RWPE2 (cell line): ENCODE results near the gene ACRBP.

Experiments used
- ATAC-seq: fragments of 200-7000 bp; cut with Tn5 transposase; 3 replicates; pipeline ENCODE4 v1.9.1; 2021; ENCODE audit warnings: low read depth
- DNase-seq: peaks from one replicate; pipeline ENCODE4 v3.0.0-alpha.2; 2020; ENCODE audit warnings: low spot score
- H3K27ac ChIP-seq: fragments of 450-650 bp; 2 replicates; pipeline ENCODE4 v1.5.1; 2017; ENCODE audit warnings: mild to moderate bottlenecking; ENCODE audit not compliant: poor library complexity, severe bottlenecking
- H3K27me3 ChIP-seq: fragments of 250-450 bp; sonication (Bioruptor Pico); 2 replicates; pipeline ENCODE4 v1.5.1; 2021; ENCODE audit warnings: mild to moderate bottlenecking, moderate library complexity; ENCODE audit not compliant: insufficient read depth, poor library complexity, severe bottlenecking
- H3K36me3 ChIP-seq: fragments of 250-450 bp; sonication (Bioruptor Pico); 2 replicates; pipeline ENCODE4 v1.5.1; 2020; ENCODE audit warnings: low read depth, mild to moderate bottlenecking, moderate library complexity
- H3K4me1 ChIP-seq: fragments of 250-450 bp; sonication (Bioruptor Pico); 2 replicates; pipeline ENCODE4 v1.5.1; 2021; ENCODE audit warnings: mild to moderate bottlenecking, moderate library complexity; ENCODE audit not compliant: insufficient read depth, poor library complexity, severe bottlenecking
- H3K4me3 ChIP-seq: fragments of 250-450 bp; sonication (Bioruptor Pico); 2 replicates; pipeline ENCODE4 v1.5.1; 2021; ENCODE audit warnings: mild to moderate bottlenecking, moderate library complexity; ENCODE audit not compliant: severe bottlenecking
- H3K9me3 ChIP-seq: fragments of 250-450 bp; sonication (Bioruptor Pico); 2 replicates; pipeline ENCODE4 v1.5.1; 2021; ENCODE audit warnings: mild to moderate bottlenecking, moderate library complexity; ENCODE audit not compliant: severe bottlenecking
- CTCF ChIP-seq: fragments of 450-650 bp; IDR thresholded peaks from one replicate; pipeline ENCODE4 v1.5.1; 2017; ENCODE audit warnings: mild to moderate bottlenecking, moderate library complexity; ENCODE audit not compliant: poor library complexity, severe bottlenecking

ACRBP gene

GRCh38 chr12:6612652-6613014, 34.6 kb downstream of the ACRBP start:
- Histone ChIP-seq H3K4me1 (peaks cover 24% of the 10 kb centered on the region), H3K36me3 (no peaks in the 10 kb centered on the region), H3K9me3 (no peaks in the 10 kb centered on the region), H3K27me3 (no peaks in the 10 kb centered on the region), H3K4me3 (no peak overlapping the region), H3K27ac (peak overlapping the region; percentile 69)
- ATAC-seq (no peak), DNase-seq (no peak)
- TF ChIP-seq CTCF, result no peak

- ATAC-seq (no peak), DNase-seq (no peak)
- H3K4me3 ChIP-seq, result no peak overlapping the region
- peaks cover 24% of the 10 kb centered on the region for H3K4me1 ChIP-seq
- H3K27ac ChIP-seq, result peak overlapping the region; percentile 69
- no peaks in the 10 kb centered on the region for H3K36me3 ChIP-seq
- no peaks in the 10 kb centered on the region for H3K9me3 ChIP-seq
- TF ChIP-seq CTCF, result no peak
- no peaks in the 10 kb centered on the region for H3K27me3 ChIP-seq
Observed at GRCh38 chr12:6612247-6612646, 35.0 kb downstream of the ACRBP start.

GRCh38 chr12:6608592-6609281, 38.5 kb downstream of the ACRBP start:
- Histone ChIP-seq H3K4me3 (no peak overlapping the region), H3K9me3 (no peaks in the 10 kb centered on the region), H3K27me3 (no peaks in the 10 kb centered on the region), H3K36me3 (peaks cover 25% of the 10 kb centered on the region), H3K4me1 (peaks cover 40% of the 10 kb centered on the region), H3K27ac (peak overlapping the region; percentile 79)
- ATAC-seq, result no peak
- no peak for DNase-seq
- TF ChIP-seq CTCF, result no peak

- ATAC-seq (peak; percentile 54), DNase-seq (no peak)
- Histone ChIP-seq H3K4me1 (peaks cover 38% of the 10 kb centered on the region), H3K36me3 (peaks cover 29% of the 10 kb centered on the region), H3K9me3 (no peaks in the 10 kb centered on the region), H3K4me3 (no peak overlapping the region), H3K27ac (peak overlapping the region; percentile 79), H3K27me3 (no peaks in the 10 kb centered on the region)
- no peak for TF ChIP-seq CTCF
Observed at GRCh38 chr12:6607751-6608591, 39.3 kb downstream of the ACRBP start.
